ENCODE measurements around the gene CYP2W1.

The CYP2W1 gene

DNA sequence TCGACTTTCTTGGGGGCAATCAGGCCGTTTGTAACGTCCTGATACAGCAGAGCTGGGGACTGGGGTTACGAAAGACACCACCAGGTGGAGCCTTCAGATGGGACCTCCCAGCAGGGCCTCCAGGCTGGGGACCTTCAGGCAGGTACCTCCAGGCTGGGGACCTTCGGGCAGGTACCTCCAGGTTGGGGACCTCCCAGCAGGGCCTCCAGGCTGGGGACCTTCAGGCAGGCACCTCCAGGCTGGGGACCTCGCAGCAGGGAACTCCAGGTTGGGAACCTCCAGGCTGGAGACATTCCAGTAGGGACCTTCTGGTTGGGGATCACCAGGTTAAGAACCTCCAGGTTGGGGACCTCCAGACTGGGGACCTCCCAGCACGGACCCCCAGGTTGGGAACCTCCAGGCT, 37.9 kb downstream of the CYP2W1 start:
- no peak overlapping the region for H3K4me3 ChIP-seq
- H3K9me3 ChIP-seq: no peaks in the 10 kb centered on the region
- peaks cover 0 to 25% (median 14%) of the 10 kb centered on the region in 4 donors for H3K4me1 ChIP-seq
- H3K27me3 ChIP-seq: no peaks in the 10 kb centered on the region
- peaks cover 3 to 75% (median 60%) of the 10 kb centered on the region in 3 donors for H3K36me3 ChIP-seq
- no peak for DNase-seq
- no peak overlapping the region for H3K27ac ChIP-seq
- TF ChIP-seq, protein P1, sequence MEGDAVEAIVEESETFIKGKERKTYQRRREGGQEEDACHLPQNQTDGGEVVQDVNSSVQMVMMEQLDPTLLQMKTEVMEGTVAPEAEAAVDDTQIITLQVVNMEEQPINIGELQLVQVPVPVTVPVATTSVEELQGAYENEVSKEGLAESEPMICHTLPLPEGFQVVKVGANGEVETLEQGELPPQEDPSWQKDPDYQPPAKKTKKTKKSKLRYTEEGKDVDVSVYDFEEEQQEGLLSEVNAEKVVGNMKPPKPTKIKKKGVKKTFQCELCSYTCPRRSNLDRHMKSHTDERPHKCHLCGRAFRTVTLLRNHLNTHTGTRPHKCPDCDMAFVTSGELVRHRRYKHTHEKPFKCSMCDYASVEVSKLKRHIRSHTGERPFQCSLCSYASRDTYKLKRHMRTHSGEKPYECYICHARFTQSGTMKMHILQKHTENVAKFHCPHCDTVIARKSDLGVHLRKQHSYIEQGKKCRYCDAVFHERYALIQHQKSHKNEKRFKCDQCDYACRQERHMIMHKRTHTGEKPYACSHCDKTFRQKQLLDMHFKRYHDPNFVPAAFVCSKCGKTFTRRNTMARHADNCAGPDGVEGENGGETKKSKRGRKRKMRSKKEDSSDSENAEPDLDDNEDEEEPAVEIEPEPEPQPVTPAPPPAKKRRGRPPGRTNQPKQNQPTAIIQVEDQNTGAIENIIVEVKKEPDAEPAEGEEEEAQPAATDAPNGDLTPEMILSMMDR (IDR thresholded peaks at IDR 0.05): peak in 1 of 2 experiments; percentile 10
- intact Hi-C loops (cut with DNase I; ENCODE audit: low total_unique reads): no loop called here

- H3K36me3 ChIP-seq: peaks cover 6 to 81% (median 66%) of the 10 kb centered on the region in 3 donors
- H3K27ac ChIP-seq: no peak overlapping the region
- TF ChIP-seq, protein P1 (IDR thresholded peaks at IDR 0.05): no peak
- peaks cover 0 to 28% (median 17%) of the 10 kb centered on the region in 4 donors for H3K4me1 ChIP-seq
- no peak overlapping the region for H3K4me3 ChIP-seq
- intact Hi-C loops (cut with DNase I; ENCODE audit: low total_unique reads): no loop called here
- H3K27me3 ChIP-seq: no peaks in the 10 kb centered on the region
- DNase-seq: no peak
- no peaks in the 10 kb centered on the region for H3K9me3 ChIP-seq
These were observed 38.4 kb downstream of the CYP2W1 start for GRCh38 chr7:1021366-1021765.

- Histone ChIP-seq H3K27ac (no peak overlapping the region), H3K9me3 (no peaks in the 10 kb centered on the region), H3K36me3 (peaks cover 9 to 82% (median 68%) of the 10 kb centered on the region in 3 donors), H3K27me3 (no peaks in the 10 kb centered on the region), H3K4me1 (peaks cover 0 to 33% (median 22%) of the 10 kb centered on the region in 4 donors), H3K4me3 (no peak overlapping the region)
- intact Hi-C loops (cut with DNase I; ENCODE audit: low total_unique reads): no loop called here
- DNase-seq: no peak
- TF ChIP-seq, protein P1 (IDR thresholded peaks at IDR 0.05): no peak
These were observed 39.0 kb downstream of the CYP2W1 start for GRCh38 chr7:1021931-1022330.

GRCh38 chr7:1022356-1022755, 39.4 kb downstream of the CYP2W1 start:
- H3K36me3 ChIP-seq: peaks cover 9 to 78% (median 64%) of the 10 kb centered on the region in 3 donors
- no peaks in the 10 kb centered on the region for H3K9me3 ChIP-seq
- no peak overlapping the region for H3K4me3 ChIP-seq
- TF ChIP-seq, protein P1 (IDR thresholded peaks at IDR 0.05): no peak
- H3K4me1 ChIP-seq: peaks cover 0 to 37% (median 25%) of the 10 kb centered on the region in 4 donors
- no peak overlapping the region for H3K27ac ChIP-seq
- no peaks in the 10 kb centered on the region for H3K27me3 ChIP-seq
- no peak for DNase-seq
- intact Hi-C loops (cut with DNase I; ENCODE audit: low total_unique reads): no loop called here

DNA sequence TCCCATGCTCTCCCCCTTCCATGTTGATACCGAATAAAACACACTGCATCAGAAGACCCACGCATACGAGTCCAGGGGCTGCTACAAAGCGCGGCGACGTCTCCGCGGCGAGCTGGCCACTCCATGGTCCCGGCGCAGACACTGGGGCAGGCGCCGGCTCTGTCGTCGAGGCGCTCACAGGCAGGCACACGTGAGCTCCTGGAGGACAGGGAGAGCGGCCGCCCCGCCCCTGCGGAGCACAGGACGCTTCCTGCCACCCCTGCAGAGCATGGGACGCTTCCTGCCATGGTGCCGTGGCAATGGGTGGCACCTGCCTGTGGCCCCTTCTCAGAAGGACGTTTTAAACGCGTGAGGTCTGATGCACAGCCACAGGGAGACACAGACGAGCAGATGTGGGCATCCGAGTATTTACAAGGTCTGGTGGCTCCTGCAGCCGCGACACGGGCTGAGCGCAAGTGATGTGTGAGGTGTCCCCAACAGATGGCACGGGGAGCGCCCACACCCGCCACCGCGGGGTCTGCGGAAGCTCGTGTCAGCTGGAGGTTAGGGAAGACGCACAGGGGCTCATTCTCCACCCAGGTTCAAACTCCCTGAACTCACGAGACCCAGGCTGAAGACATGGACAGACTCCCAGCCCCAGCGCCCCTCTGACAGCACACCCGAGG, 40.0 kb downstream of the CYP2W1 start:
- H3K9me3 ChIP-seq: no peaks in the 10 kb centered on the region
- TF ChIP-seq, protein P1 (IDR thresholded peaks at IDR 0.05): no peak
- H3K36me3 ChIP-seq: peaks cover 9 to 72% (median 61%) of the 10 kb centered on the region in 3 donors
- peaks cover 0 to 39% (median 25%) of the 10 kb centered on the region in 4 donors for H3K4me1 ChIP-seq
- no peak overlapping the region for H3K27ac ChIP-seq
- intact Hi-C loops (cut with DNase I; ENCODE audit: low total_unique reads): no loop called here
- no peak overlapping the region for H3K4me3 ChIP-seq
- DNase-seq: no peak
- H3K27me3 ChIP-seq: no peaks in the 10 kb centered on the region
